ENCODE measurements around the gene ALKBH3.

GRCh38 chr11:43914466-43914865 is 33.8 kb downstream of the ALKBH3 start:
- TF ChIP-seq CTCF (IDR thresholded peaks at IDR 0.05; ENCODE audit: insufficient read depth, low read length) (no peak), POLR2AphosphoS5 (IDR thresholded peaks at IDR 0.05; ENCODE audit: low read depth) (no peak), REST (IDR thresholded peaks at IDR 0.05; ENCODE audit: insufficient replicate concordance, low read depth) (no peak)
